ENCODE results near the gene FRMPD3.

DNA sequence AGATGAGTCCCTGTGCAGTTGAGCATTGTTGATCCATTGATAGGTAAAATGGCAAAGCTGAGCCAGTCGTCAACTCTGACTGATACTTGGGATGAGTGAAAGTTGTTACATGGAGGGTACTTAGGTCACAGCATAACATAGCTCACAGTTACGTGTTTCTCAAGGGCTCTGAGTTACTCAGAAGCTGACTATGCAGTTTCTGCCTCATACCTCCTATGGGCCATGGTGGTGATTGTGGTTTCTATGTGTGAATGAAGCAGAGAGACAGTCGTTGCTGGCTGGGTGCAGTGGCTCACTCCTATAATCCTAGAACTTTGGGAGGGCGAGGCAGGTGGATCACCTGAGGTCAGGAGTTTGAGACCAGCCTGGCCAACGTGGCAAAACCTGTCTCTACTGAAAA lies 30.8 kb downstream of the FRMPD3 start:
- no peak for TF ChIP-seq POLR2AphosphoS5 (IDR thresholded peaks at IDR 0.05; ENCODE audit: borderline replicate concordance, low read depth, low read length)
- no peak for TF ChIP-seq EZH2 (IDR thresholded peaks at IDR 0.05)

Data from SK-N-MC (cell line).